Measurements from ENCODE around the gene AK5.

The AK5 gene

DNA sequence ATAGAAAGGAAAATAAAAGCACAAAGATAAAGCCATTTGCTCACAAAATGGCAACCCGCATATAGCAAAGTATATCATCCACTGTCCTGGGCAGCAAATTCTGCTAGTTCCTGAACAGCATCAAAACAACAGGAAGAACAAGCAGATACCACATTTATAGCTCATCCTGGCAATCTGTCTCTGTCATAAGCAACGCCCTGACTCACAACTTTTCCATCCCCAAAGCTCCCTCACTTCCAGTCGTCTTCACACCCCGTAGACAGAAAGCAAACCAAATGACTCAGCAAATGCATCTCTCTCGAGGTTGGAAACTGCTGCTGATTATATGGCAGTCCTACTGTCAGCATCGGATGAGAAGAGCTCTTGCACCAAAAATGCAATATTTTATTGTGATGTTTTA, 65.8 kb downstream of the AK5 start:
- H3K4me3 ChIP-seq (ENCODE audit: low read length), result no peak overlapping the region
- no peak for DNase-seq (ENCODE audit: low read depth, low spot score)

DNA sequence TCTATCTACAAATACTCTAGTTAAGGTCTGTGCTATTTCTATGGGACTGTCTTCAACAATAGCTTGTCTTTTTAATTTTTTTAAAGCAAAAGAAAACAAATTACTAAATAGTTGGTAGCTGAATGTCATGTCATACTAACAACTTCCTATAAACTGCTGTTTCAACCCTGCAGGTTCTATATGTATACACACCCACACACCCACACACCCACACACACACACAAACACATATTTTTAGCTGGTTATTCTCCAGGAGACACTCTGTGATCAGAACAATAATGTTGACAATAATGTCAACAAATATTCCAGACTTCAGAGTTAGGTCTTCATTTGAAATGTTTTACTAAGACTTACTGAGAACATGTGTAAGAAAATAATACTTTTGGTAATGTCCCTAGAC, 66.7 kb downstream of the AK5 start:
- H3K4me3 ChIP-seq (ENCODE audit: low read length), result no peak overlapping the region

DNA sequence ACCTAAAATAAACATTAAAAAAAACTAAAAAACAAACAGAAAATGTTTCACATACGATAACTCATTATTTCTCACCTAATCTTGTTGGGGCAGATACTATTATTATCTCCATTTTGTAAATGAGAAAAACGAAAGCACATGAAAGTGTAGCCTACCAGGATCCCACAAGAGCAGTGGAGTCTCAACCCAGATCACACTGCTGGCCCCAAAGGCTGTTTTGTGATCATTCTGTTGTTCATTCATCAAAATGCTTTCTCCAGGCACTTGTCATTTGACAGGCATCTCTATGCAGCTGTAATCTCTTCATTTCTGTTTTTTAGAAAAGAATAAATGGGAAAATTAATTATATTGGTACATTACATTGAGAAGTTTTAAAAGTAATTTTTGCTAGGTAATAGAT, 67.5 kb downstream of the AK5 start:
- no peak overlapping the region for H3K4me3 ChIP-seq (ENCODE audit: low read length)
- no peak for DNase-seq (ENCODE audit: low read depth, low spot score)

More for the DNA sequence above, 66.7 kb downstream of the AK5 start:
- DNase-seq (ENCODE audit: low read depth, low spot score), result no peak

DNA sequence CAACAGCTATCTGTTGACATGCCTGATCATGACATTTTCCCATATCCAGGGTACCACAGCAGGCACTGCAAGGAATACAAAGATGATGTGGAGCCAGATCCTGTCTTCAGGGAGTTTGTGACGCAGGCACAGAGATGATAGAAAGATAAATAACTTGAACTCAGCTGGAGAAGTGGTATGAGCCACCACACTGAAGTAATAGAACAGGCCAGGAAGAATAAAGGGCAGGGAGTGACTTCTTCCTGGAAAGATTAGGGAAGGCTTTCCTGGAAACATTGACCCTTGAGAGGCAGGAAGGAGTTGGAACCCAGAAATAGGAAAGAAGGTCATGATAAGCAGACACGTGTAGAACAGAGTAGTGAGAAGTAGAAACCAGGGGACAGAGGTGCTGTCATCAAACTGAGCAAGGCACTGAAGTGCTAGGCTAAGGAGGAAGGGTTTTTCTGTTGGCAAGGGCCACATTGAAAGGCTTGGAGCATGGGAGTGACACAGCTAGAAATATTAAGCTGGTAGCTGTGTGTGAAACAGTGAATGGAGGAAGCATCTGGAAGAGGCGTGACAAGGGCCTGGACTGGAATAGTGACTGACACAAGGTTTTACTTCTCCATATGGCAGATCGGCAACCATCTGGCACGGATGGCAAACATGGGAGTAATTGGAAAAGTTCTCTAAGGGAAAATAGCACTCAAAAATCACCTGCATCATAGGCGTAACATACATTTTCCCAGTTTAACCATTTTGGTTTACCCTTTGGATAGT, 68.4 kb downstream of the AK5 start:
- no peak for DNase-seq (ENCODE audit: low read depth, low spot score)

DNA sequence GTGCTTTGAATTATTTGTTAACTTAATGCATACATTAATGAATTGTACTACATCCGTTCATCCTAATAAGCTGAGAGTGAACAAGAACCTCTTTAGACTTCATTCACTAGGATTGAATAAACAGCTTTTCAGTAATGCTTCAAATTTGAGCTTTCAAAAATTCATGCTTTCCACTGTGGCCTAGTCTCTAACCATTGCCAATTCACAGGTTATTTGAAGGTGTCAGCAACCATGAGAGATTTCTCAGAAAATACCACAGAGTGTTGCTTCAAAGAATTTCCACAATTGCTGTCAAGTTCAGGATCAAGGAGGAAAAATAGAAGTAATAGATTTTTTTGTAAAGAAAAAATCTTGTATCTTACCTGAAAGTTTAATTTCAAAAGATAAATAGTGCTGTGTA, 72.7 kb downstream of the AK5 start:
- no peak for DNase-seq (ENCODE audit: low read depth, low spot score)
- no peak overlapping the region for H3K4me3 ChIP-seq (ENCODE audit: low read length)

More for the DNA sequence above, 68.4 kb downstream of the AK5 start:
- H3K4me3 ChIP-seq (ENCODE audit: low read length), result no peak overlapping the region

DNA sequence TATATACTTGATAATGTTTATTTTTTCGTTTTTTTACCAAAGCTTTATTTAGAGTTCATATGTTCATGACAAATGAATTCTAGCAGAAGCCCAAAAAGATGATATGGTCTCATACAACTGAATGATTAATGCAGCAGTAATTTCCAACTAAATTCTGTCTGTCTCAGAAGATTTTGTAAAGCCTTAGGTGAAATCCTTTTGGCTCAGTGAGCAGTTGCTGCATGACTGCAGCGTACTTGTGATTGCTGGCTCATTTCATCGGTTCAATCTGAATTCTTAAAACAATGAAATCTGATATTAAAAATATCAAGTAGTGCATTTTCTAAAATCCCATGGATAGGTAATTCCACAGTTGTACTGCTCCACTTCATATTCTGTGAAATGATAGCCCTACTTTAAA, 73.2 kb downstream of the AK5 start:
- DNase-seq (ENCODE audit: low read depth, low spot score), result no peak
- no peak overlapping the region for H3K4me3 ChIP-seq (ENCODE audit: low read length)

DNA sequence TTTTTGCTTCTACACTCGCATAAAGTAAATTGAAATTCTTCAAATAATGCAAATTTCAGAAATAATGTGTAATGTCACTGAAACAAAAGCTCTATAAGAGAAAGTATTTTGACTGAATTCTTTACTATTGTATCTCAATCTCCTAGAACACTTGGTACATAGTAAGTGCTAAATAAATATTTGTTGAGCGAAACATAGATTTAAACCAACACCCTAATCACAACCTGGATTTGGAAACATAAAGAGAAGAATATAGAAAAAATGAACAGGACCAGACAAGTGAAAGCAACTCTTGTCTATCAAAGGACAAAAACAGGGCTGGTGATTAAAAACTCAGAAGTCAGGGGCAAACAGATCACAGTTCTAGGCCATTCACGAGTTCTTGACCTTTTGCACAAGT, 74.3 kb downstream of the AK5 start:
- no peak for DNase-seq (ENCODE audit: low read depth, low spot score)
- H3K4me3 ChIP-seq (ENCODE audit: low read length), result no peak overlapping the region

DNA sequence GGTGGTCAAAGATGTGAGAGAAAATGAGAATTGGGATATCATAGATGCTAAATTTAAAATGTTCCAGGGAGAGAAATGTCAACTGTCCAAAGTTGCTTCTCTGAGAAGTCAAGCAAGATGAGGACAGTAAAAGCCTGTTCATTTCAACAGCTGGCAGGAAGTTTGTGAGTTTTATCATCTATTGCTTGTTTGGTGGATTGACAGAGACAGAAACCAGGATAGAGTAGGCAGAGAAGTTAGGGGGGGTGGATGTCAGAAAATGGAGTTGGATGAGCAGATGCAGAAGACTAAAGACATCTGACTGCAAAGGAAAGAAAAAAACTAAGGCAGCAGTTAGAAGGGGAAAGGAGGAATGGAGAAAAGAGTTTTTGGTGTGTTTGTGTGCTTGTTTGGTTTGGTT, 78.4 kb downstream of the AK5 start:
- H3K4me3 ChIP-seq (ENCODE audit: low read length), result no peak overlapping the region
- no peak for DNase-seq (ENCODE audit: low read depth, low spot score)

DNA sequence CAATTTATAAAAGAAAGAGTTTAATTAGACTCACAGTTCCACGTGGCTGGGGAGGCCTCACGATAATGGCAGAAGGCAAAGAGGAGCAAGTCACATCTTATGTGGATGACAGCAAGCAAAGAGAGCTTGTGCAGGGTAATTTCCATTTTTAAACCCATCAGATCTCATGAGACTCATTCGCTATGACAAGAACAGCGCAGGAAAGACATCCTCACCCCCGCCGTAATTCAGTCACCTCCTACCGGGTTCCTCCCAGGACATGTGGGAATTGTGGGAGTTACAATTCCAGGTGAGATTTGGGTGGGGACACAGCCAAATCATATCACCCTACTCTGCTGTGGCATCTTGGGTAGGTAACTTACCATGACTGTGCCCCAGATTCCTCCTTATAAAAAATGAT, 79.8 kb downstream of the AK5 start:
- H3K4me3 ChIP-seq (ENCODE audit: low read length), result no peak overlapping the region
- DNase-seq (ENCODE audit: low read depth, low spot score), result no peak

DNA sequence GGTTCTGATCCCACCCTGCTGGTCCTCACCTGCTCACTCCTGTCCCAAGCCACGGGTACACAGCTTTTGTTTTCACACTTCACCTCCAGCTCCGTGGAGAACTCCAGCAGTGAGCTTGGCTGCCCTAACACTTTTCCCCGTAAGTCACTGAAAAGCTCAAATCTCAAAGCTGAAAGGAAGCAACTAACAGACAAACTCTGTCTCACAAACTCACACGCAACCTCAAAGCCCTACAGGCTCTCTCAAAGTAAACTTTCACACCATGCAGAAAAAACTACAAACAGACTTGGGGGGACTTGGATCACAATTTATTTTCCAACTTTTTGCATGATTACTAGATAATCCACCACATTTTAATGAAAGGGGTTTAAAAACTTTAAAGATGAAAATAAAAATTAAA, 88.3 kb downstream of the AK5 start:
- no peak for DNase-seq (ENCODE audit: low read depth, low spot score)

DNA sequence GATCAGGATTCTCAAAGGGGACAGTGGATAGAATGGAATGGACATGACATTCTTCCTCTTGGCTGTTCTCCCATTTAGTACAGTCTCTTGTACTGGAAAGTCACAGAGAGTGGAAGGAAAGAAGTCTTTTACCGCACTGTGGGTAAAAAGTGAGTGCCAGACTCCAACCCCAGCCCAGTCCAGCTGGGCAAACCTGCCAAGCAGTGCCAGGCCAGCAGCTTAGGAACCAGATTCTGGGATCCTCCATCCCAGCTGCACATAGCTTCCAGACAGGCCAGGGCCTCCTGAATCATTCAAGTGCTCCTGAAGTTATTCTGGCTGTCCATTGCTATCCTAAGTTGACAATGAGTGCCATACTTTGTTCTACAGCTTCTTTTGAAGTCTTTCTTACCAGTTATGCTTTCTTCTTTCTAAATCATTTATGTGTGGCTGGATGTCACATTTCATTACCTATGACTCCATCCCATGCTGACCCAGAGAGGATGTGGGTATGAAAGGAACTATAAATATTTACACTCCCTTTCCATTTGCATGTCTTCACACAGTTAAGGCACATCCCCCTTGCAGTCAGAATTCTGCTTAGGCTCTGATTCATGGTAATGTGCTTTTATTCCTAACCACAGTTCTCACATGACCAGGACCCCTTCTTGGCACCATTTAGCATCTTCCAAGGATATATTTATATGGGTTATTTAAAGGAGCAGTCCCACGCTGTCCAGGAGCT, 88.9 kb downstream of the AK5 start:
- no peak for DNase-seq (ENCODE audit: low read depth, low spot score)
- H3K4me3 ChIP-seq (ENCODE audit: low read length), result no peak overlapping the region

More for the DNA sequence above, 88.3 kb downstream of the AK5 start:
- no peak overlapping the region for H3K4me3 ChIP-seq (ENCODE audit: low read length)

DNA sequence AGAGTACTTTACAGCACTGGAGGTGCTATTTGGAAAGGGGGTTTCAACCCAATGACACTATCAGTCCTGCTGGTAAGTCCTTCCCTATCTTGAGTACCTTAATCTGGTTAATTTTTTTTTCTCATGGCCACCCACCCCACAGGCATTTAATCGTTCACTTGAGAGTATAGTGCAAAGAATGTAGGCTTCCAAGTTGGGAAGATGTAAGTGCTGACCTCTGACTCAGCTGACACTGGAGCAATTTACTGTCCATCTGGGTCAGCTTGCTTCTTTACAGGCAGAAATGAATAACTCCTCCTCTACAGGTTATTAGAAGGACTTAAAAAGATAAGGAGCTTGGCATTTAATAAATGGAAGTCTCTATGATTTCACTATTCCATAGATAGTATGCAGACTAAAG, 89.6 kb downstream of the AK5 start:
- DNase-seq (ENCODE audit: low read depth, low spot score), result no peak
- H3K4me3 ChIP-seq (ENCODE audit: low read length), result no peak overlapping the region

DNA sequence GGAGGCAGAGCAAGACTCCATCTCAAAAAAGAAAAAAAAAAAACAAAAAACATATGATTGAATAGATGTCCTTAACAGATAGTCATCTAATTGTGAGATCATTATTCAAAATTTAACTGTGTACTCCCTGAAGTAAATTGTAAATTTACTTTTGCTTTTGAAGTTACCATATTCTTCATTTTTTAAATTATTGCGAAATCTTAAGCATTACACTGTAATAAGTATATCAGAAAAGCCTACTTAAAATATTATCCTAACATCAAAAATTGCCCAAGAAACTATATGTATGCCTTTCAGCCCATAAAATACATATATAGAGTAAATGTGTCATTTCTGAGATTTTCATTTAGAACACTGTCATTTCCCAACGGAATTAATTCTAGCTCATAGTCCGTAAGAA, 91.9 kb downstream of the AK5 start:
- no peak overlapping the region for H3K4me3 ChIP-seq (ENCODE audit: low read length)
- DNase-seq (ENCODE audit: low read depth, low spot score), result no peak

DNA sequence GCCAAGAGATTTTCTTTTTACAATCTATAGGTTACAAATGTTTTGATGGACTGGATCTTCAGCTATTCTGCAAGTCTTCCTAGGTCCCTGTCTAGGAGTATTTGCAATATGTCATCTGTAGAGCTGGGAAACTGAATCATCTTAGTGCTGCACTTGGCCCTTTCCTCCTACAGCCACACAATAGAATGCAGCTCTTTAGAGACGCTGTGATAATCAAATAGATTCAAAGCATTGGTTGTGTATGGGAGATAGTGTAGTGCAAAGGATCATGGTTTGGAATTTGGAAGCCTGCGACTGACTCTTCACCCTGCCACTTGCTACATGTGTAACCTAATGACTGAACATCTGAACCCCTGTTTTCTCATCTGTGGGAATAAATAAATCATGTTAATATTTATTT, 93.7 kb downstream of the AK5 start:
- no peak overlapping the region for H3K4me3 ChIP-seq (ENCODE audit: low read length)
- DNase-seq (ENCODE audit: low read depth, low spot score), result no peak

DNA sequence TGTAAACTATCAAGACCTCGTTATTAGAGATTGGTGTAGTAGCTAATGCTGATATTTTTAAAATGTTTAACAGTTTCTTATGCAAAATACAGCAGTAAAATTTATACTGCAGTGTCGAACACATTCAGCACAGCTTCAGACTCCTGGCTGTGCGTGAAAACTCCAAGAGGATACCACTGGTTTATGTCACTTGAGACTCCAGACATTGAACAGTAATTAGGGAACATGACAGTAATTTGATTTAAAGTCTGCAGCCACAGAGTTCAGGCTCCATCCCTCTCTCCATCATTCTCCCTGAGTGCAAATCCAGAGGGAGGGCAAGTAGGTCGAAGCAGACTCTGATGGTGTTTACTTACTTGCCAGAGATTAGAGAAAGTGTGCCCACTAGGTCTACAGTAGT, 94.2 kb downstream of the AK5 start:
- DNase-seq (ENCODE audit: low read depth, low spot score), result no peak

DNA sequence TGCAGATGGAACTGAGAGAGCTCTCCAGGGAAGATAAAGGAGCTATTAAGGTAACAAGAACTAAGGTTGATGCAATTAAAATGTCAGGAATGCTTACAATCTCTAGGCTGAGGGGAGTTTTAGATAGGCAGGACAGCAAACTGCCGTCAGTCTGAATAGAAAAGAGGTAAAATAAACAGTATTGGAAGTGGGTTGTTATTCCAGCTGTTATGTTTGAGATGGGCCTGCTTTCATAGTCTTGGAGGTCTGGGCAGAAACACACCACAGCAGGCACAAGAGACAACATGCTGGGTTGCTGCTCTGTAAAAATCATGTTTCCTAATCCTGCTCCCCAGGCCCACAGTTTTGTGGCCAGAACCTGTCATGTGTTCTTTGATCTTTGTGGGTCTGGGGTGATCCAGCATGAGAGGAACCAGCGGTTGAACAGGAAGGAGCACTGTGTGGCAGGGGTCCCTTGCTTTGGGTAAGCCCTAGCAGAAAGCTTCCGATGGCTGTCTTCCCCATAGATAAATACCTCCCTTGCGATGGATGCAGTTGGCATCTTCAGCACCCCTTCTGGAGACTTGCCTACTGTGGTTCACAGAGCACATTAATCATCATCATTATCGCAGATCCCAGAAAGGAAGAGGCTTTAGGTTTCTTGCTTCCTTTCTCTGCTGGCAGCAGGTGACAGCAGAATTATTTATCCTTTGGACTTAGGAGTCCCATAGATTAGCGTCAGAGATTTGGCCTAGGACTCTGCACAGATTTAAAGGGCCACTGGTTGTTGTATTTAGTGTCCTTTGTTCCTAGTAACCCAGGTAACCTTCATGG, 97.1 kb downstream of the AK5 start:
- no peak overlapping the region for H3K4me3 ChIP-seq (ENCODE audit: low read length)
- DNase-seq (ENCODE audit: low read depth, low spot score), result no peak

More for the DNA sequence above, 94.2 kb downstream of the AK5 start:
- H3K4me3 ChIP-seq (ENCODE audit: low read length), result no peak overlapping the region

DNA sequence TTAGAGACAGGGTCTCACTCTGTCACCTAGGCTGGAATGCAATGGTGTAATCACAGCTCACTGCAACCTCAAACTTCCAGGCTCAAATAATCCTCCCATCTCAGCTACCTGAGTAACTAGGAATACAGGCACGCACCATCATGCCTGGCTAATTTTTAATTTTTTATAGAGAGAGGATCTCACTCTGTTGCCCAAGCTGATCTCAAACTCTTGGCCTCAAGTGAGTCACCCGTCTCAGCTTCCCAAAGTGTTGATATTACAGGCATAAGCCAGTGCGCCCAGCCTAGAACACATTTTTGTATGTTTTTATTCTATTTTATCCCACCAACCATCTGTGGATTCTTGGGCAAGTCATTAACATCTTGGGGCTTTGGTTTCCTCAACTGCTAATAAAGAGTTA, 100.5 kb downstream of the AK5 start:
- no peak for DNase-seq (ENCODE audit: low read depth, low spot score)
- no peak overlapping the region for H3K4me3 ChIP-seq (ENCODE audit: low read length)

DNA sequence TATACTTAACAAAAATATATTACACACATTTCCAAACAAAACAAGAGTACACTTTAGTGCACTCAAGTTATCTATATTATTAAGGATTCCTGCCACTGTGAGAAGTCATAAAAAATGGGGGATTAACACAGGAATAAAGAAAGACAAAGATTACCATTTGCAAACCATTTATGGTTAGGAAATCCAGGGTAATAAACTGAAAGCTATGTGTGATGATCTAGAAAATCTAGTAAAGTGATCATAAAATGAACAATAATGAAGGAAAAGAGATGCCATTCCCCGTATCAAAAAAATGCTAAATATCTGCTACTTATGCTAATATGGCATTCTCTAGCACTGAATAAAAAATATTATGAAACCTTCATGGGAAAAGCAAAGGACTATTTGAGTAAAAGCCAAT, 101.4 kb downstream of the AK5 start:
- DNase-seq (ENCODE audit: low read depth, low spot score), result no peak
- H3K4me3 ChIP-seq (ENCODE audit: low read length), result no peak overlapping the region

DNA sequence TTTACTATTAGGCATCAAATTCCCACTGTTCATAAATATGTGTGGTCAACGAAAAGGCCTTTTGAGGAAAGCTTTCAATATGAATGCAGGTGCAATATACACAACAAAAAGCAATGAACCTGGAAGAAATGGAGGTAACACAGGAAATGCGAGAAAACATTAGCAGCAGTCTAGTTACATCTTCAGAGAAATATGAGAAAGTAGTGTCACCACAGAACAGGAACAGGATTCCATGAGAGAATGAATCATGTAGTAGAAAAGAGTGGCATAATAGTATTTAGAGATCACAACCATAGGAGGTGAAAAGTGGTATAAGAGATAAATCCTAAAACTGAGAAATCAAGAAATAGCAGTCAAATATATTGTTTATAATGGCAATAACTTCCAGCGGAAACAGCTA, 103.7 kb downstream of the AK5 start:
- no peak overlapping the region for H3K4me3 ChIP-seq (ENCODE audit: low read length)
- DNase-seq (ENCODE audit: low read depth, low spot score), result no peak

DNA sequence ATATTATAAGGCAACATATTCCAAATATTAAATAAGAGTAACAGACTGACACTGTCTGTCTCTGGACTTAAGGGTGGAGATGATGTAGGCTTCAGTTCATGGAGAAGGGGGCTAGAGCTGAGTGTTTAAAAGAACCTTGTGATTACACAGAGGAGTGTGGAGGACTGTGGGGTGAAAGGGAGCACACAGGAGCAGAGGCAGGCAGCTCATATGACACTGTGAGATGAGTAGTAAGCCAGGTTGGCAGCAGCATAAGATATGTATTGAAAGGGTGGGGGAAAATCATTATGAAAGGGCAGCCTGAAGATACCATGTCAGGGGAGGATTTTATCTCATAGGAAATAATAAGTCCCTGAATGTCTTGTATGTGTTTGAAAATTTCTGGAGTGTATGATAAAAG, 104.5 kb downstream of the AK5 start:
- H3K4me3 ChIP-seq (ENCODE audit: low read length), result no peak overlapping the region
- DNase-seq (ENCODE audit: low read depth, low spot score), result no peak

All from Jurkat, Clone E6-1 (cell line).